Caco-2 (cell line): ENCODE data around the gene PPP1R9B. TPM values are rescaled to one million over a fixed set of nuclear protein-coding genes. Genes with fewer than 3 reads are reported as not detected.

Experiments used
- BruUV-seq: library from RNA; stranded (reverse); fragments of 400-500 nt; replicated peaks from 2 replicates; lab custom pipeline; 2021; lab: Mats Ljungman, UMichigan
- CTCF ChIA-PET: fragments of 300-600 bp; sonication (Branson Sonifier 250); formaldehyde crosslinking; loops from one replicate; lab custom pipeline; 2022; ENCODE audit warnings: antibody characterized with exemption; lab: Charles Lee
- POLR2A ChIA-PET: fragments of 300-600 bp; sonication (Branson Sonifier 250); formaldehyde crosslinking; loops from one replicate; lab custom pipeline; 2022; ENCODE audit warnings: antibody characterized with exemption; lab: Charles Lee
- DNase-seq, 2 experiments: peaks; one replicate each; pipeline versions ENCODE4 v3.0.0 to v3.0.0-alpha.2; 2020 to 2022
- H3K27me3 ChIP-seq: replicated peaks from 2 replicates; pipeline ENCODE4 v1.6.0; 2011; ENCODE audit warnings: low read length; ENCODE audit not compliant: control insufficient read depth, insufficient read depth
- H3K36me3 ChIP-seq: 2 replicates; pipeline ENCODE4 v1.5.1; 2011; ENCODE audit warnings: low read length; ENCODE audit not compliant: control insufficient read depth, insufficient read depth
- H3K4me1 ChIP-seq: fragments of 250-450 bp; sonication (Bioruptor Pico); 2 replicates; pipeline ENCODE4 v1.5.1; 2020; ENCODE audit warnings: mild to moderate bottlenecking
- H3K4me3 ChIP-seq: 2 replicates; pipeline ENCODE4 v1.5.1; 2011; ENCODE audit warnings: low read depth, mild to moderate bottlenecking, control low read depth, low read length
- H3K9me3 ChIP-seq: fragments of 250-450 bp; sonication (Bioruptor Pico); 2 replicates; pipeline ENCODE4 v1.5.1; 2020; ENCODE audit warnings: mild to moderate bottlenecking, moderate library complexity
- H3K27ac Mint-ChIP-seq: one replicate; pipeline ENCODE4 v1.8.0; 2022; ENCODE audit warnings: mixed read lengths; ENCODE audit not compliant: unreplicated experiment
- H3K27me3 Mint-ChIP-seq: one replicate; pipeline ENCODE4 v1.8.0; 2022; ENCODE audit warnings: mixed read lengths; ENCODE audit not compliant: insufficient read depth, unreplicated experiment
- H3K36me3 Mint-ChIP-seq: one replicate; pipeline ENCODE4 v1.8.0; 2022; ENCODE audit warnings: mild to moderate bottlenecking, mixed read lengths; ENCODE audit not compliant: insufficient read depth, unreplicated experiment
- H3K4me1 Mint-ChIP-seq: one replicate; pipeline ENCODE4 v1.8.0; 2022; ENCODE audit warnings: low read depth, mixed read lengths; ENCODE audit not compliant: unreplicated experiment
- H3K4me3 Mint-ChIP-seq: one replicate; pipeline ENCODE4 v1.8.0; 2022; ENCODE audit warnings: mild to moderate bottlenecking, moderate library complexity, mixed read lengths; ENCODE audit not compliant: unreplicated experiment
- H3K9me3 Mint-ChIP-seq: one replicate; pipeline ENCODE4 v1.8.0; 2022; ENCODE audit warnings: mixed read lengths; ENCODE audit not compliant: unreplicated experiment
- CTCF ChIP-seq, 2 experiments: fragments of 200-600 bp in 1 of 2; IDR thresholded peaks; 1 replicate in 1 of 2; 2 replicates in 1 of 2; pipeline versions ENCODE4 v1.5.1 to v1.8.0; 2011 to 2022; ENCODE audit warnings: antibody characterized with exemption in 1 of 2, control low read depth in 1 of 2, inconsistent platforms in 1 of 2, low read depth in 1 of 2, low read length in 1 of 2, mild to moderate bottlenecking in 1 of 2, moderate library complexity in 1 of 2; ENCODE audit not compliant: insufficient read depth in 1 of 2, severe bottlenecking in 1 of 2, unreplicated experiment in 1 of 2
- intact Hi-C: fragments of 100-400 bp; cut with micrococcal nuclease; formaldehyde crosslinking; loops from one replicate; pipeline ENCODE4 v1.10.0; 2022; ENCODE audit not compliant: unreplicated experiment
- total RNA-seq: library from RNA; stranded (reverse); gene quantifications from 2 replicates; pipeline ENCODE4 v1.2.3, GENCODE V29; 2022

Gene PPP1R9B
- total RNA-seq, 1 experiment from 2014 or later = 74.8 TPM

DNA sequence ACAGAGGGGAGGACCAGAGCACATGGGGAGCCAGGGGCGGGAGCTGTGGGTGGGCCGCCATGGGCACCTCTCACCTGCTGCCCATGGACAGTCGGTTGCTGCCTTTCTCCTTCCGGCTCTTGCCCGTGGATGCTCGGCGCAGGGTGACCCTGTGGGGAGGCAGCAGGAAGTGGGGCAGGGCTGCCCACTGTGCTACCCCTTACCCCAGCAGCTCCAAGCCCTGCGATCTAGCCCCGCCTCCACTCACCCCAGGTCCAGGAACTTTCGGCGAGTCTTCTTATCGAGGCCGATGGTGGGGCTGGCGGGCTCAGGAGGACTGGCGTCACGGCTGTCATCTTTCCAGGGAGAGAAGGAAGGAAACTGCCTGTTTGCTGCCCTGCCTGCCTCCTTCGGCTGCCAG lies 34.7 kb downstream of the PPP1R9B start:
- no peak overlapping the region for H3K4me3 ChIP-seq
- no peak overlapping the region for H3K27ac Mint-ChIP-seq
- POLR2A ChIA-PET = no interaction called here
- no peak for TF ChIP-seq CTCF (IDR thresholded peaks at IDR 0.05; ENCODE audit: insufficient read depth in 1 of 2, low read depth in 1 of 2, low read length in 1 of 2, severe bottlenecking in 1 of 2, unreplicated experiment in 1 of 2)
- H3K4me1 ChIP-seq = peaks cover 24% of the 10 kb centered on the region
- no peaks in the 10 kb centered on the region for H3K36me3 Mint-ChIP-seq
- no peaks in the 10 kb centered on the region for H3K9me3 Mint-ChIP-seq
- no peaks in the 10 kb centered on the region for H3K27me3 Mint-ChIP-seq
- H3K4me3 Mint-ChIP-seq = no peak overlapping the region
- no TSS peak for BruUV-seq
- intact Hi-C loops = loop anchor here (1.0 kb wide), 1 partner anchor 46 kb away; no protein-coding TSS in a partner anchor
- H3K27me3 ChIP-seq = no peaks in the 10 kb centered on the region
- CTCF ChIA-PET = interaction anchor here (0.5 to 1.6 kb wide), 7 partner anchors 28 to 242 kb away, joined by 3 to 13 read pairs (median 4); no protein-coding TSS in a partner anchor
- peak; percentile 9 to 42 for DNase-seq
- H3K36me3 ChIP-seq = no peaks in the 10 kb centered on the region
- peaks cover 4% of the 10 kb centered on the region for H3K4me1 Mint-ChIP-seq
- H3K9me3 ChIP-seq = no peaks in the 10 kb centered on the region

GRCh38 chr17:50114849-50115357 lies 35.6 kb downstream of the PPP1R9B start:
- H3K27ac Mint-ChIP-seq = no peak overlapping the region
- no peak overlapping the region for H3K4me3 ChIP-seq
- BruUV-seq = no TSS peak
- H3K9me3 Mint-ChIP-seq = no peaks in the 10 kb centered on the region
- no peaks in the 10 kb centered on the region for H3K4me1 Mint-ChIP-seq
- TF ChIP-seq CTCF (IDR thresholded peaks at IDR 0.05; ENCODE audit: insufficient read depth in 1 of 2, low read depth in 1 of 2, low read length in 1 of 2, severe bottlenecking in 1 of 2, unreplicated experiment in 1 of 2) = peak; percentile 63 to 84
- peak; percentile 63 to 69 for DNase-seq
- no peaks in the 10 kb centered on the region for H3K36me3 ChIP-seq
- CTCF ChIA-PET = interaction anchor here (0.6 to 1.6 kb wide), 18 partner anchors 9 to 352 kb away, joined by 3 to 8 read pairs (median 4); partner anchors contain the start of gene FAM117A
- no peaks in the 10 kb centered on the region for H3K27me3 ChIP-seq
- H3K27me3 Mint-ChIP-seq = no peaks in the 10 kb centered on the region
- no peak overlapping the region for H3K4me3 Mint-ChIP-seq
- H3K4me1 ChIP-seq = peaks cover 24% of the 10 kb centered on the region
- intact Hi-C loops = loop anchor here (1.0 kb wide), 1 partner anchor 46 kb away; no protein-coding TSS in a partner anchor
- H3K9me3 ChIP-seq = no peaks in the 10 kb centered on the region
- POLR2A ChIA-PET = no interaction called here
- no peaks in the 10 kb centered on the region for H3K36me3 Mint-ChIP-seq

DNA sequence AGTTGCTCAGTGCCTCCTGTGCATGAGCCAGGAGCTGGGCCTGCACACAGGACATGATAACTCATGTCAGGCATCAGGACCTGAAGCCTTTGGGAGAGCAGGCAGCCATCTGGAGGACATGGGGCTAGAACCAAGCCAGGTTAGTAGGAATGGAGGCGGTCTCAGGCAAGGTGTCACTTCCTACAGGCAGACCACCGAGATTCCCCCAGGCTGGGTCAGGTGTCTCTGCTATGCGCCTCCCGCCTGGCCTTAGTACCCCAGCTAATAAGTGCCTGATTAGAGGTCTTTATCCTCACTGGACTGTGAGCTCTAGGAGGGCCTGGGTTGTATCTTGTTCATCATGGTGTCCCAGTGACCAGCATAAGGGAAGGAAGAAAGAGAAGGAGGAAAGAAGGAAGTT lies 36.1 kb downstream of the PPP1R9B start:
- no peak overlapping the region for H3K4me3 Mint-ChIP-seq
- ChIA-PET CTCF (interaction anchor here (0.7 to 1.6 kb wide), 13 partner anchors 9 to 351 kb away, joined by 3 to 8 read pairs (median 4); partner anchors contain the start of gene FAM117A), POLR2A (no interaction called here)
- DNase-seq = peak; percentile 9 to 44
- no peaks in the 10 kb centered on the region for H3K9me3 Mint-ChIP-seq
- no peak for TF ChIP-seq CTCF (IDR thresholded peaks at IDR 0.05; ENCODE audit: insufficient read depth in 1 of 2, low read depth in 1 of 2, low read length in 1 of 2, severe bottlenecking in 1 of 2, unreplicated experiment in 1 of 2)
- H3K4me3 ChIP-seq = no peak overlapping the region
- H3K27me3 ChIP-seq = no peaks in the 10 kb centered on the region
- no peaks in the 10 kb centered on the region for H3K36me3 ChIP-seq
- H3K9me3 ChIP-seq = no peaks in the 10 kb centered on the region
- no peak overlapping the region for H3K27ac Mint-ChIP-seq
- no peaks in the 10 kb centered on the region for H3K27me3 Mint-ChIP-seq
- BruUV-seq = no TSS peak
- H3K4me1 ChIP-seq = peaks cover 24% of the 10 kb centered on the region
- intact Hi-C loops = no loop called here
- H3K36me3 Mint-ChIP-seq = no peaks in the 10 kb centered on the region
- no peaks in the 10 kb centered on the region for H3K4me1 Mint-ChIP-seq
